ENCODE results near the gene METTL27. TPM values are rescaled to one million over a fixed set of nuclear protein-coding genes. Genes with fewer than 3 reads are reported as not detected.
"Not testable (repeated sequence)": the region's sequence is repeated elsewhere in the genome, so short reads cannot be mapped to it uniquely, and the experiment has no call there.

METTL27 gene
- total RNA-seq, 1 experiment from 2014 or later: 71.8 TPM

GRCh38 chr7:73828107-73828803 is 14.1 kb downstream of the METTL27 start:
- DNase-seq (ENCODE audit: low read depth): peak; percentile 90

DNA sequence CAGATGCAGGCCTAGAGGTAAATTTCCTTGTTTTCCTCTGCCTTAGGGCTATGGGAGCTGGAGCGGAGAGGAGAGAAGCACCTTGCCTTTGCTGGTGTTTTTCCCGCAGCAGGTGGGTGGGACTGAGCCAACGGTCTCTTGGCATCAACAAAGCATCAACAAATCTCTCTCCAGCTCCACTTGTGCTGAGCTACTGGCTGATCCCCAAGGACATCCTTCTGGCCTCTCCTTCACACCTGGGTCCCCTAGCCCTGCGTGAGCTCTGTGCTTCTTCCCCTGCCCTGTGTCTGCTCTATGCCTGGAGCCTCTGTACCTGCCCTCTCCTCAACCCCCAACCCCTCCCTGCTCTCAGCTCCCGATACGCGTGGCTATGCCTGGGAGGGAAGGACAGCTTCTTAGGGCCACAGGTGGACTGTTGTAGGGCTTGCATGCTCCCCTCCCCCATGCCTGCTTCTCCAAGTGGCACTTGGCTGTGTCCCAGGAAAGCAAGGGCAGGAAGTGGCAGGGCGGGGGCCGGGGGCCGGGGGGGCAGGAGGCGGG is 14.7 kb downstream of the METTL27 start:
- peak; percentile 87 for DNase-seq (ENCODE audit: low read depth)

More at GRCh38 chr7:73828107-73828803, 14.1 kb downstream of the METTL27 start:
- in situ Hi-C loops (cut with HindIII; ENCODE audit: low pct_unique_long_range_greater_than_20kb, low sequenced_read_pairs): no loop called here

DNA sequence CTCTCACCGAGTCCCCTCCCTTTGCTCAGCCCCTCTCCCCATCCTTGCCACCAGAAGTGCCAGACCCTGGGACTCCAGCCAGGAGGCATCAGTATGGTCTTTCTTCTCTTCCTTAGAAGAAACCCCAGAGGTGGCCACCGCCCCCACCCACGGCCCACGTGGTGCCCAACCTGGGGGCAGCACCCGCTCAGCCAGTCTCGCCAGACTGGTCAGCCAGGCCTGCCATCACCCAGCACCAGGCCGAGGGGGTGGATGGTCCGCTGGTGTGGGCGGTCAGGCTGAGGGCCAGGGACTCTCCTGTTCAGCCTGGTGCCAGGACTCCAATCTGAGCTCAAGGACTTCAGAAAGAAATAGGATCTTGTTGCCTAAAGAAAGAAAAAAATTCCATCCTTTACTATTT is 17.3 kb downstream of the METTL27 start:
- in situ Hi-C loops (cut with HindIII; ENCODE audit: low pct_unique_long_range_greater_than_20kb, low sequenced_read_pairs): no loop called here
- DNase-seq (ENCODE audit: low read depth): no peak

More for the DNA sequence above, 14.7 kb downstream of the METTL27 start:
- in situ Hi-C loops (cut with HindIII; ENCODE audit: low pct_unique_long_range_greater_than_20kb, low sequenced_read_pairs): no loop called here

DNA sequence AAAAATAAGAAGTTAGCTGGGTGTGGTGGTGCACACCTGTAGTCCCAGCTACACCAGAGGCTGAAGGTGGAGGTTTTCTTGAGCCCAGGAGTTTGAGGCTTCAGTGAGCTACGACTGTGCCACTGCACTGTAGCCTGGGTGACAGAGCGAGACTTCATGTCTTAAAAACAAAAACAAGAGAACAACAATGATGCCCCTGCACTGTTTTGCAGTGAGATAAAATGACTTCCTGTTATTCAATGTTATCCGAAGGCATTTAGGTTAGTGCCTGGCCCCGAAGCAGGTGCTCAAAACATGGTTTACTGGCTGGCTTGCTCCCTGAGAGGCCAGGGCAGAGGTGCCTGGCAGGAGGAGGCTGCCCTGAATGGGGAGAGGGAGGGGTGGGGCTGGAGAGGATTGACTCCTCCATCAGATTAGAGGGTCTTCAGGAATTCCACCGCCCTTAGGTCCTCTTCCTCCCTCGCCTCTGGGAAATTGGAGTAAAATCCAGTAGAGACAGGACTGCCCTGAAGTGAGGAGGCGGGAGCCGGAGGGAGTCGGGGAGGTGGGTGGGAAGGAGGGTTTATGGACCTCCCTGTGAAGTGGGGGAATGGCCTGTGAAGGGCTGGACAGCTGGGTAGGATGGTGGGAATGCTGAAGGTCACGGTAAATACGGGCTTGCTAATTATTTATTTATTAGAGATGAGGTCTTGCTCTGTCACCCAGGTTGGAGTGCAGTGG is 18.3 kb downstream of the METTL27 start:
- in situ Hi-C loops (cut with HindIII; ENCODE audit: low pct_unique_long_range_greater_than_20kb, low sequenced_read_pairs): no loop called here
- no peak for DNase-seq (ENCODE audit: low read depth)

DNA sequence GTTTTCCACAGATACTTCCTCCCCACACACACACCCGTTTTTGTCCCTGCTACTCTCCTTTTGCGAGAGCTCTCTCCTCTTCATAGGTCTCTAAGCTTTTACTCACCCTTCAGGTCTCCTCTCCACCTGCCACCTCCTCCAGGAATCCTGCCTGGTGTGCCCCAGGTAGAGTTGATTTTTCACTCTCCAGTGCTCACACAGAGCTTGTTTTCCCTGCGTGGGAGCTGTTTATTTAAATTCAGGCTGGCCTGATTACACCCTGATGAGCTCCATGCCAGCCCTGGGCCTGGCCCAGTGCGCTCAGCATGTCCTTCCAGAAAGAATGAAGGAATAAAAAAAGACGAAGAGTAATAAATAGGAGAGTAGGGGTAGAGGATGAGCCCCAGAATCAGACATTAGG is 19.1 kb downstream of the METTL27 start:
- no peak for DNase-seq (ENCODE audit: low read depth)
- in situ Hi-C loops (cut with HindIII; ENCODE audit: low pct_unique_long_range_greater_than_20kb, low sequenced_read_pairs): no loop called here

DNA sequence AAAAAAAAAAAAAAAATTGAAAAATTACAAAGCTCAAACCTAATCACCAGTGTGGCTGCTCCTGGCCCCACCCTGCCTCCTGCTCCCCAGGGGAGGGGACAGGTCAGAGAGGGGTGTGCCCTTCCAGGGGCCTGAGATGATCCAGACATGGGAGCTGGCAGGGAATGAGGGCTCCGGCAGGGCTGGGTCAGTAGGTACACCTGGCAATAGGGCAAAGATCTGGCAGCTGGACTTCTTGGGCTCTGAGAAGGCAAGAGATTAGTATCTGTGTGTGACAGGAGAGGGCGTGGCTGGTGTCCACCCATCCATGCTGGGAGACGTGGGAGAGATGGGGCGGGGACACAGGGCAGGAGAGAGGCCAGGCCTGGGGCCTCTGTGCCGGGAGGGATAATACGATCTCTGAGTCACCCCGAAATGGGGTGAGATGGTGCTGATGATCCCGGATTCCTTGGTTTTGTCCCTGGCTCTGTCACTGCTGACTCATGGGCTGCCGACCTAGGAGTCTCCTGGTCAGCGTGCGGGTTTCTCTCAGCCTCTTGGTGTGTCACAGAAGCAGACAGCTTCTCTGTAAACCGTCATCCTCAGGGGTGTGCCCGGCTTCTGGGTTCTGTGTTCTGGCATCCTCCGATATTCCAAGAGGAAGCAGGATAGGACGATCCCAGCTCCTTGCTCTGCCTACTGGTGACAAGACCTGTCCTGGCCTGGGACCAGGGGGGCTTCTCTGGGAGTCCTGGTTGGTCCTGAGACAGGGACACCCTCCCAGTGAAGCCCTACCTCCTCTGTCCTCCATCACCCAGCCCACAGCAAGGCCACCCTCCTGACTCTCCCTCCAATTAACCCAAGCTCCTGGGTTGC is 19.8 kb downstream of the METTL27 start:
- in situ Hi-C loops (cut with HindIII; ENCODE audit: low pct_unique_long_range_greater_than_20kb, low sequenced_read_pairs): no loop called here
- DNase-seq (ENCODE audit: low read depth): peak; percentile 99

GRCh38 chr7:73821597-73822285 is 20.6 kb downstream of the METTL27 start:
- in situ Hi-C loops (cut with HindIII; ENCODE audit: low pct_unique_long_range_greater_than_20kb, low sequenced_read_pairs); DNase-seq (ENCODE audit: low read depth): not testable (repeated sequence)

GRCh38 chr7:73820013-73820412 is 22.3 kb downstream of the METTL27 start:
- in situ Hi-C loops (cut with HindIII; ENCODE audit: low pct_unique_long_range_greater_than_20kb, low sequenced_read_pairs): no loop called here
- no peak for DNase-seq (ENCODE audit: low read depth)

DNA sequence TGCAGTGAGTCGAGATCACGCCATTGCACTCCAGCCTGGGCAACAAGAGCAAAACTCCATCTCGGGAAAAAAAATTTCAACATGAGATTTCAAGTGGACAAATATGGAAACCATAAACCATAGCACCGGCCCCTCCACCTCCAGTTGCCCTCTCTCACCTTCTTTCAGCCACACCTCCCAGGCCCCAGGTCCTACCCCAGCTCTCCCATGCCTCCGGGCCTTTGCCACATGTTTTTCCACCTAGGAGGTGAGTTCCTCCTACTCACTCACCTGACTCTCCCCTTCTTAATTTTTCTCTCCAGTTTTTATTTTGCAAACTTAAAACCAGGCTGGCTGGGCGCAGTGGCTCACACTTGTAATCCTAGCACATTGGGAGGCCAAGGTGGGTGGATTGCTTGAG is 25.2 kb downstream of the METTL27 start:
- DNase-seq (ENCODE audit: low read depth): no peak
- in situ Hi-C loops (cut with HindIII; ENCODE audit: low pct_unique_long_range_greater_than_20kb, low sequenced_read_pairs): no loop called here

GRCh38 chr7:73815436-73815835 is 26.9 kb downstream of the METTL27 start:
- DNase-seq (ENCODE audit: low read depth): no peak
- in situ Hi-C loops (cut with HindIII; ENCODE audit: low pct_unique_long_range_greater_than_20kb, low sequenced_read_pairs): no loop called here

- in situ Hi-C loops (cut with HindIII; ENCODE audit: low pct_unique_long_range_greater_than_20kb, low sequenced_read_pairs): no loop called here
- DNase-seq (ENCODE audit: low read depth): no peak
These were observed 29.3 kb downstream of the METTL27 start for GRCh38 chr7:73812996-73813395.

DNA sequence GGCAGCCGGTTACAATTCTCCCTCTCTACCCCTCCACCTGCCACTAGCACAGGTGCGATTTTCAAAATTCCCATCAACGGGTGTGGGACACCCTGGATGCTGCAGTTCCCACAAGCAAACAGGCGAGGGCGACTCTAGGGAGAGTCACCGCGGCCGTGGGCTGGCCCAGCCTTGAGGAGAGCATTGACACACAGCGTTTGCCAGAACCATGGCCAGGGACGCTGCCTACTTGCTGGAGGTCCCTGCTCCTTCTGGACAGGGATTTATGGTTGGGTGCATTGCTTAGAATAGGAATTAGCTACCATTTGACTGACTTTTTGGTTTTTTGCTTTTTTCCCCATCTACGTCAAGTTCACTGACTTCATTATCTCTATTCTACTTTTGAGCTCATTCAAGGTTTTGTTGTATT is 30.6 kb downstream of the METTL27 start:
- in situ Hi-C loops (cut with HindIII; ENCODE audit: low pct_unique_long_range_greater_than_20kb, low sequenced_read_pairs): no loop called here
- no peak for DNase-seq (ENCODE audit: low read depth)

- in situ Hi-C loops (cut with HindIII; ENCODE audit: low pct_unique_long_range_greater_than_20kb, low sequenced_read_pairs): no loop called here
- DNase-seq (ENCODE audit: low read depth): no peak
These were observed 31.3 kb downstream of the METTL27 start for GRCh38 chr7:73810998-73811360.

DNA sequence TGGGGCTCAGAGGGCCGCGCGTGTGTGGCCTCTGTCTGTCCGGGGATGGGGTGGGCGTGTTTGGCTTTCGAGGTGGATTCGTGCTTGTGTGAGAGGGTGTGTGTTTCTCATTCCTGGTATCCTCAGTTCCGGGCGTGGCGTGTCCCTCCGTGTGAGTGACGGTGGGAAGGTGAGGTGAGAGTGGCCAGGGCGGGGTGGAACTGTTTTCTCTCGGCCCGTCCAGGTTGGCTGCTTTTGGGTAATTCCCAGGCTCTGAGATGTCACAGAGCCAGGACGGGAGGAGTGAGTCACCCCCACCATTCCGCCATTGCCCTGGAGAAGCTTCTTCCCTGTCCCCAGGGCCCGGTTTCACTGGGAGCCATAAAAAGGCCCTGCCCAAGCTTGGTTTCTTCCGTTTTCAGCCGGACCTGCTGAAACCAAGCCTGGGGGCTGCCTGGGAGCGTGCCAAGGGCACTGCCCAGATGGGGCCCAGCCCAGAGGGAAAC is 32.8 kb downstream of the METTL27 start:
- in situ Hi-C loops (cut with HindIII; ENCODE audit: low pct_unique_long_range_greater_than_20kb, low sequenced_read_pairs): no loop called here
- peak; percentile 75 for DNase-seq (ENCODE audit: low read depth)

DNA sequence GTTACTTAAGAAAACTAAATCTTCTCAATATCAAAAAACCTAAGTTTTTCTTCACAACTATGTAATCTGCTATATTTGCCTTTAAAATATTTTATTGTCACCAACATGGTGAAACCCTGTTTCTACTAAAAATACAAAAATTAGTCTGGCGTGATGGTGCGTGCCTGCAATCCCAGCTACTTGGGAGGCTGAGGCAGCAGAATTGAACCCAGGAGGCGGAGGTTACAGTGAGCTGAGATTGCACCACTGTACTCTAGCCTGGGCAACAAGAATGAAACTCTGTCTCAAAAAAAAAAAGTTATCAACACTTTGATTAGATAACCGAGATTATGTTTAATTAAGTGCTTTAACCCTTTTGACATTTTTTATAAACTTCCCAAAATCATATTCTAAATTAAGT is 39.9 kb downstream of the METTL27 start:
- in situ Hi-C loops (cut with HindIII; ENCODE audit: low pct_unique_long_range_greater_than_20kb, low sequenced_read_pairs): no loop called here
- DNase-seq (ENCODE audit: low read depth): no peak

- in situ Hi-C loops (cut with HindIII; ENCODE audit: low pct_unique_long_range_greater_than_20kb, low sequenced_read_pairs): no loop called here
- DNase-seq (ENCODE audit: low read depth): no peak
These were observed 40.7 kb downstream of the METTL27 start for GRCh38 chr7:73801577-73801976.

- in situ Hi-C loops (cut with HindIII; ENCODE audit: low pct_unique_long_range_greater_than_20kb, low sequenced_read_pairs): no loop called here
These were observed 42.8 kb downstream of the METTL27 start for GRCh38 chr7:73799282-73800141.

More at GRCh38 chr7:73799282-73800141, 42.8 kb downstream of the METTL27 start:
- no peak for DNase-seq (ENCODE audit: low read depth)

All from Caki2 (cell line).